Stimulated activated CD4-positive, alpha-beta T cell treated with anti-CD3 and anti-CD28 coated beads, Interleukin-12 subunit alpha, Interleukin-12 subunit beta, amount 100 ng/mL, for 24 hours (primary cell): ENCODE data around the gene WARS2.

ENCODE experiments used
- DNase-seq, 2 experiments: peaks; one replicate each; pipeline ENCODE4 v3.0.0-alpha.2; 2020; ENCODE audit warnings: low read depth in 2 of 2

WARS2 gene

DNA sequence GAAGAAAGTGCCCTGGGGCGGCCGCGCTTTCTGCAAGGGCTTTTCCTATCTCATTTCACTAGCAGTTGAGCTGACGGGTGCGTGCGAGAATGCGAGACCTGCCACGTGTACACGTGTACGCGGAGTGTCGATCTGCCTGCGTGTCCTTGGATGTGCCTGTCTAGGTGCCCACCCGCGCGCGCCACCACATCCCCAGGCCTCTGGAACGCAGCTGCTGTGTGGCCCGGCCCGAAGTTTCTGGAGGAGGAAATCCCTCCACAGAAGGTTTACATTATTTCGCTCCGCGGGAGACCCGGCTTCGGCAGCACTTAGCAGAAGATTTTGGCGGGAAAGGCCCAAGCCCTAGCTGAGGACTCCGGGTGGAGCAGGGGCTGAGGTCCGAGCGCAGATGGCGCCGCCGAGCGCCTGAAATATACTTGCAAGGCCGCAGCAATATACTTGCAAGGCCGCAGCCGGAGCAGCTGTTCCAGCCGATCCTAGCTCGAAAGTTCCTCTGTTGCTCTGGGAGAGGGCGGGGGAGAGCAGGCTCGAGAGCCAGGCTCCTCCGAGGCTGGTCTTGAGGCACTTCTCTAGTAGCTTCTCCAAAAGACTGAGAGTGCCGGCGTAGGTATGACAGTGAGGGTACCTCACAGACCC, 156.2 kb downstream of the WARS2 start:
- no peak for DNase-seq

DNA sequence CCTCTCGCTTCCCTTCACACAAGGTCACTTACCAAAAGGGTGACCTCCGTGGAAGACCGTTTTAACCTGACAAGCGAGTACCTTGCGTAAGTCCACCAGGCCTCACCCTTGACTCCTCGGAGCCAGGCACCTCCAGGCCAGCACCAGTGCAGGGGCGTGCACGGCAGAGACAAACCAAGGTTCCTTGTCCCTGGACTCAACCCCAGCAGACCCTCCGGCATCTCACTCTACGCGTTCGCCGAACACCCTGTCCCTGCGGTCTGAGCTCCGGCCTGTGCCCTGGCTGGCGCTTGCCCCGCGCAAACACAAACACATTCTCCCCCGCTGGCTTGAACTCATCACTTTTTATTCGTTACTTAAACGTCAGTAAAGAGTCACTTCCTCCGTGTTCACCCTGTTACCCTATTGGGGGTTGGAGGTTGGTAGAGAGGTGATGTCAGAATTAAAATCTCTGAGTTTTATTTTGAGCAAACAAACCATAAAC, 156.9 kb downstream of the WARS2 start:
- no peak for DNase-seq

DNA sequence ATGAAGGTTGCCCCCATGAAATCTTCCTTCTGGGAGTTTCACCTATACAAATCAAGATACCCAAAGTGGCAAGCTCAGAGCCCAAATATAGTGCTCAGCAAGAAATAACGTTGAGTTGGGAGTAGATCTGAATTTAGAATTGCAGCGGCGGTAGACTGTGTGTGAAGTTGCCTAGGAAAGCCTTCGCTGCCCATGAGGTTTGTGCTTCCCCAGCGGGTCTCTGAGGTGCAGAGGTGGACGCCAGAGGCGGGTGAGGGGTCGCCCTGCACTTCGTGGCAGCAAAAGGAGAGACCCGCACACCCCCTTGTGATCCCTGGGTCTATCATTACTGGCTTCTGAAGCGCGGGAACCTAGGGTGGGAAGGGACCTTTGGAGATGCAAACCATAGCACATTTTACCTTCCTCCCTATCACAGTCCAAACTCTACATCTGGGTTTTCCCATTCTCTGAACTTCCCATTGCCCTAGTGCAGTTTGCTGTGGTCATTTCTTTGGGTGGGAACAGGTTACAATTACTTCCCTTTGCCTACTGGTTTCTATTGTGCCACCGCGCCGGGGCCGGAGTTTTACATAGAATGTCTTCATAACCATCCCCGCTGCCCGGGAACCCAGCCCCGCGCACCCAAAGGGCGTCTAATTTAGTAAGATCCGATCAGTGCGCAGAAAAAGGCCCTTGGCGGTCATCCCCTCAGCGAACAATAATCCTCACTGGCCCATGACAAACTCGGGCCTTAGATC, 157.5 kb downstream of the WARS2 start:
- DNase-seq, result no peak

DNA sequence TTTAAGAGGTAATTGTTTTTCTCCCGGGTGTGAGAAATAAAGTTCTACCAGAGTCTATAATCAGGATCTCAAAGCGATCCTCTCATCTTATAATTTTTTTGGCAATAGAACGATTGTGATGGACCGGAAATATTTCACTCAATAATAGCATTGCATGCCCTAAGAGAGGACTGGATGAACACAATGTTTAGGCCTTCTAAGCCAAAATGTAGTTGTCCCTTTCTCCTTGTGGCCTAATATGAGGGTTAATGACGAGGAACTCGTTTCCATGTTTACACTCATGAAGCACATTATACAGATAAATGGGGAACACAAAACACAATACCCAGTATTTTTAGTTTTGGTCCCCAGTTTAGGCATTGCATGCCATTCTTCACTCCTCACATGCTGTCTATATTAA, 158.2 kb downstream of the WARS2 start:
- DNase-seq, result no peak

DNA sequence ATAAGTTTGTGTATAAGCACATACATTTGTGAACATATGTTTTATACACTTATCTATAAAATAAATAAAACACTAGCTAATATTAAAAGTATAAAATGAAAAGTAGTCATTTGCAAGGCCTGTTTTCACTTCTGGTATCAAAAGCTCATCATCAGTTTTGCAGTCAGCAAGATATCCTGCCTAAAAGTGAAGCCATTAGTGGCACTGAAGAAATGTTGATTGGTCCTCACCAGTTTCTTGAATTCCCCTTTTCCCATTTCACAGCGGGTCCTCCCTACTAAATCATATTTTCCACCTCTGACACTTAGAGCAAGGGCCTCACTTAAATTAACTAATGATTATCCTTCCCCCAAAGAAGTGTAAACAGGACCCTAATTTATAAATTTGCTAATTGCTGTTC, 159.0 kb downstream of the WARS2 start:
- DNase-seq, result no peak
